Fibroblast of pulmonary artery (primary cell): ENCODE results near the gene RXFP3.
A peak's percentile ranks its signal among the peaks of the same experiment; 100 is the strongest.

Experiments
- DNase-seq: peaks from one replicate; pipeline ENCODE4 v3.0.0-alpha.2; 2010; ENCODE audit warnings: low read depth
- H3K4me3 ChIP-seq: replicated peaks from 2 replicates; pipeline ENCODE4 v1.5.1; 2011; ENCODE audit warnings: low read depth, mild to moderate bottlenecking, control low read depth, low read length, moderate library complexity
- TF ChIP-seq, protein P1 (sequence below): IDR thresholded peaks from 2 replicates; pipeline ENCODE4 v1.5.1; 2011; ENCODE audit warnings: mild to moderate bottlenecking, control low read depth, low read length, inconsistent platforms; ENCODE audit errors: missing control alignments

RXFP3 gene, protein sequence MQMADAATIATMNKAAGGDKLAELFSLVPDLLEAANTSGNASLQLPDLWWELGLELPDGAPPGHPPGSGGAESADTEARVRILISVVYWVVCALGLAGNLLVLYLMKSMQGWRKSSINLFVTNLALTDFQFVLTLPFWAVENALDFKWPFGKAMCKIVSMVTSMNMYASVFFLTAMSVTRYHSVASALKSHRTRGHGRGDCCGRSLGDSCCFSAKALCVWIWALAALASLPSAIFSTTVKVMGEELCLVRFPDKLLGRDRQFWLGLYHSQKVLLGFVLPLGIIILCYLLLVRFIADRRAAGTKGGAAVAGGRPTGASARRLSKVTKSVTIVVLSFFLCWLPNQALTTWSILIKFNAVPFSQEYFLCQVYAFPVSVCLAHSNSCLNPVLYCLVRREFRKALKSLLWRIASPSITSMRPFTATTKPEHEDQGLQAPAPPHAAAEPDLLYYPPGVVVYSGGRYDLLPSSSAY

GRCh38 chr5:33936381-33937016 lies at the start of gene RXFP3:
Gene RXFP3, plus strand, starts transcription at chr5:33936386. Its CDS starts 355 bp downstream, at chr5:33936741.
- TF ChIP-seq, protein P1, sequence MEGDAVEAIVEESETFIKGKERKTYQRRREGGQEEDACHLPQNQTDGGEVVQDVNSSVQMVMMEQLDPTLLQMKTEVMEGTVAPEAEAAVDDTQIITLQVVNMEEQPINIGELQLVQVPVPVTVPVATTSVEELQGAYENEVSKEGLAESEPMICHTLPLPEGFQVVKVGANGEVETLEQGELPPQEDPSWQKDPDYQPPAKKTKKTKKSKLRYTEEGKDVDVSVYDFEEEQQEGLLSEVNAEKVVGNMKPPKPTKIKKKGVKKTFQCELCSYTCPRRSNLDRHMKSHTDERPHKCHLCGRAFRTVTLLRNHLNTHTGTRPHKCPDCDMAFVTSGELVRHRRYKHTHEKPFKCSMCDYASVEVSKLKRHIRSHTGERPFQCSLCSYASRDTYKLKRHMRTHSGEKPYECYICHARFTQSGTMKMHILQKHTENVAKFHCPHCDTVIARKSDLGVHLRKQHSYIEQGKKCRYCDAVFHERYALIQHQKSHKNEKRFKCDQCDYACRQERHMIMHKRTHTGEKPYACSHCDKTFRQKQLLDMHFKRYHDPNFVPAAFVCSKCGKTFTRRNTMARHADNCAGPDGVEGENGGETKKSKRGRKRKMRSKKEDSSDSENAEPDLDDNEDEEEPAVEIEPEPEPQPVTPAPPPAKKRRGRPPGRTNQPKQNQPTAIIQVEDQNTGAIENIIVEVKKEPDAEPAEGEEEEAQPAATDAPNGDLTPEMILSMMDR, result no peak
- H3K4me3 ChIP-seq, result peak within 1 kb of the TSS; percentile 59
- peak; percentile 44 for DNase-seq

DNA sequence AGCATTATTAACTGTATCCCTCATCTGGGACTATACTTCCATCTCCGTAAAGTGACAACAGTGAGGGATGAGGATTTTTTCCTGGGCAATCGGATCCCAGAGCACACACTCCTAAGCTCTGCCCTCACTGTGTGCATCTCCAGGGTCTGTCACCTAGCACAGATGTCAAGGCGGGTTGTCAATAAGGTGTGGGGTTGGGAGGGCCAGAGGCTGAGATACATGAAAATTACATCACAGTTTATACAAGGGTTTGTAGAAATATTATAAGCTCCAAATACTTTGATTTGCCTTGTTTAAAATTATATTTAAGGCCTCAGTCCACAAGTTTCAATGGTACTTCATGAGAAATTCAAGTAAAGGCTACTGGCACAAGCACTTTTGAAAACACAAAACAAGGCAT lies 48.9 kb upstream of the RXFP3 start:
- TF ChIP-seq, protein P1, result no peak
- DNase-seq, result no peak
- H3K4me3 ChIP-seq, result no peak overlapping the region

DNA sequence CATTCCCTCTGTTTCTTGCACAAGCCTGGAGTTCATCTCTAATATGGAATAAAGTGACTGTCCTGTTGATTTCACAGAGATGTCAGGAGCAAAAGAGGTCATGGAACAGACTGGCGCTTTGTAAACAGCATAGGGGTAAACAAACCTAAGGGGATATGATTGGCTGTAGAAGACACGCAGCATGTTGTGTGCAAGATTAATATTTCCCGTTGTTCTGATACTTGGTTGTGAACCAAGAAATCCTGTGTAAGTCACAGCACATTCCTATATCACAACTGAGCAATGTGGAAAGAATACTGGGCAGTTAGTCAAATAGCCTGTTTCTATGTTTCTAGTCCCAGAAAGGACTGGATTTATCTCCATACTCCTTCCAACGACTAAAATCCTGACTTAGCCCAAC lies 47.6 kb upstream of the RXFP3 start:
- peak overlapping the region; percentile 6 for H3K4me3 ChIP-seq
- TF ChIP-seq, protein P1, result no peak
- peak; percentile 83 for DNase-seq

DNA sequence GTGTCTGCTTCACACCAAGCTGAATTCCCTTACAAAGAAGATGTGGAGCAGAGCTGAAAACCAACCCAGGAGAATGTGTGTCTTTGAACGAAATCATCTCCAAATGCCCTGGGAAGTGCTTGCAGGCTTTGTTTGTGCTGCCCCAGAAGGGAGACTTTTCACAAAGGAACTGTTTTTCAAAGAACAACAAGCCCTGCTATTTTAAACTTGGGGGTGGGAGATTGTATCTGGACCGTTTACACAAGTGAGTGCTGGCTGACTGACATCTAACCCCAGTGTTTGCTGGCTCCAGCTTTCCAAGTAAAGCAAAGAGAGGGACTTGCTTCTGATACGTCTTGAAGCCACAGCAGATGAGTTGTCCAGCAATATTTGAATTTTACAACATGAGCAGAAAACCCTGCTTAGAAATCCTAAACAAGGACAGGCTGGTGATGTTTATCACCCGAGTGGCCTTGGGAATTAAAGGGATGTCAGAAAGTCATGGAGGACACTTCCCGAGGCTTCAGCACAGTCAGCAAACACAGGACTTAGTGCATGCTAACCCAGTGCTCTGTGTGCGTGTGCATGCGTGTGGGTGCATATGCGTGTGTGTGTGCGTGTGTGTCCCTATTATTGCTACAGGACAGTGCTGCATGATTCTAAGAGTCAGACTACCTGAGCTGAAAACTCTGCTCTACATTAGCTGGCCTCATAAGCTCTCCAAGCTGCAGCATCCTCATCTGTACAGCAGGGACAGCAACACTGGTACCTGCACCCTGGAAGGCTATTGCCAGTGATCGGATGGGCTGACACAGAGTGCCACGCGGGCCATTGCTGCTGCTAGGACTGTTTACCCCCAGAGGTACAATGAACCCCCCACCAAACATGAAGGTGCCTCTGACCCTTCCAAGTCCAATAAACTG lies 45.8 kb upstream of the RXFP3 start:
- TF ChIP-seq, protein P1, result peak; percentile 49
- peak overlapping the region; percentile 75 for H3K4me3 ChIP-seq

DNA sequence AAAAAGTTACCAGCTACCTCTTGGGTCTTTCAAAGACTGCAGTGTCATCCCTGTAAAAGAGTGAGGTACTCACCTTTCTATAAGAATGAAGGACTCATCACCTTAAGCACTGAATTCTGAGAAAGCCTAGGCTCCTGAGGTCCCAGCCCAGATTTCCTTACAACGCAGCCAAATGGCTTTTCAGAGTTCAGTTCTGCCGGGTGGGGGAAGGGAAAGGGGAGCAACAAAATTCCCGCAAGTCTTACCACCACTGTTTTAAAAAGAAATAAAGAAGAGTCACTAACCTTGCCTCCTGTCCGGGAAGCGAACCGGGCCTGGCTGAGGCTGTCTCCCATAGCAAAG lies 44.8 kb upstream of the RXFP3 start:
- DNase-seq, result peak; percentile 13
- peak overlapping the region; percentile 75 for H3K4me3 ChIP-seq
- TF ChIP-seq, protein P1, result no peak

More for the DNA sequence above, 45.8 kb upstream of the RXFP3 start:
- DNase-seq, result peak; percentile 44

DNA sequence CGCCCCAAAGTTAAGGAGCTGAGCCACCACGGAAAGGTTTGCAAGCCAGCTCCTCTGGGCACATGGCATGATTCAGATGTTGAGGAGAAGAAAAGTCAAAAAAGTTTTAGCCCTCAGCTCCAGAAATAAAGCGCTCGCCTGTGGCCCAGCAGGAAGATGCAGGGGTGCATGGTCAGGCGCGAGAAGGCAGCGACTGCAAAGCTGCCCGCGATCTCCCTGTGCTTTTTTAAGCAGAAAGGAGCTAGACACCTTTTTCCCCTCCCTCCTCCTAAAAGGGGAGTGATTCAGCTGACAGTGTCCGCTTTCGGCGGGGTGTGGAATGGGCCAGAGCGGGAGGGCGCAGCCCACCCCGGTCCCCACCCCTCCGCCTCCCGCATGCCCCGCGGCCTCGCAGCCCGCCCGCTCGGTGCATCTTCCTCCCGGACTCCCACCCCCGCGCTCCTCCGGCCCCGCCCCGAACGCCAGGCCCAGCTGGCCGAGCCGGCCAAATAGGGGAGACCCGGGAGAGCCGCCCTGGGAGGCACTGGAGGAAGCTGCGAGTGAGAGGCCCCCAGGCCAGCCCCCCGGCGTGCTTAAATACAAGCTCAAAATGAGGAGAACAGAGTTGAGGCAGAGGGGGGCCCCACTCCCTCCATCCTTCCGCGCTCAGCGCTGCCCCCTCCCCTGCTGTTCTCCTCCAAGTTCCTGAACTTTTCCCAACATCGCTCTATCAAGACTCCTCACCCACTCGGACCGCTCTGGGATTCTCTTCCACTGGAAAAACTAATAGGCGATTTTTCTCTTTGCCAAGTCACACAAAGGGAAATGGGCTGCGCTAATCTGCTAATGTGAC lies 44.2 kb upstream of the RXFP3 start, which contains the start of gene ADAMTS12:
ADAMTS12 (minus strand) TSS at position 203 of the 832 bp plus-strand sequence; CDS start at position 69, 134 bp downstream.
- TF ChIP-seq, protein P1, result no peak

More for the DNA sequence above, 44.2 kb upstream of the RXFP3 start, which contains the start of gene ADAMTS12:
- H3K4me3 ChIP-seq, result peak within 1 kb of the TSS; percentile 75
- DNase-seq, result peak; percentile 68
